GM19193 (cell line): Measurements from ENCODE around the gene GORAB.

Experiments used
- POLR2A ChIP-seq: IDR thresholded peaks from 4 replicates; pipeline ENCODE4 v1.6.1; 2011; ENCODE audit not compliant: insufficient read depth, insufficient read length; ENCODE audit errors: extremely low read depth

The GORAB gene

DNA sequence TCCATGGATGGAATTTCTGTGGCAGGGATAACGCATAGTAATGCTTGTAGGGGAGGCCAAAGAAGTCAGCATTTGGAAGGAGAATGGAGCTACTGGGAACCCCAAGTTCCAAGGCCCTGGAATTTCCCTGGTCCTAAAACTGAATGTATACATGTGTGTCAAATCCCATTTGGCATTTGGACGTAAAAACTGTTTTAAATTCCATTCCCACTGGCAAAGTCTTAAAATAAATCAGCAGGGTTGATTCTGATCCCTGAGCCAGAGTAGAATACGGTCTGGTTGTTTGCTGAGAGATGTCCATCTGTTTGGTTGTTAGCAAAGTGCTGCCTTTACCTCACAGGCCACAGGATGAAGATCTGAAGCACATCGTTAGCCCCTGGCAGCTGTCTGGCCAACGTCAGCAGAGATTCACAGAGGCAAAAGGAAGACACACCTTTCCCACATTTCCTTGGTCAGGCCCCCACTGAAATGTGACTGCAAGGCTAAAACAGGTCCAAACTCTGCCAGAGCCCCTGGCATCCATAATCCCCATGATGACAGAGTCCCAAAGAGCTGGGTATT lies 62.2 kb downstream of the GORAB start:
- TF ChIP-seq POLR2A: no peak

DNA sequence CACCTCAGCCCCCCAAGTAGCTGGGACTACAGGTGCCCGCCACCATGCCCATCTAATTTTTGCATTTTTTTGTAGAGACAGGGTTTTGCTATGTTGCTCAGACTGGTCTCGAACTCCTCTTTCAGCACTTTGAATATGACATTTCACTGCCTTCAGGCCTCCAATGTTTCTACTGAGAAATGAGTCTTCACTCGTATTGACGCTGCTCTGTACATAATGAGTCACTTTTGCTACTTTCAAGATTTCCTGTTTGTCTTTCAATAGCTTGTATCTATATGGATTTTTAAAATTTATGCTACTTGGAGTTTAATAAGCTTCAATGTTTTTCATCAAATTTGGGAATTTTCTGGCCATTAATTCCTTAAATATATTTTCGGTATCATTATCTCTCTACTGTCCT lies 64.7 kb downstream of the GORAB start:
- no peak for TF ChIP-seq POLR2A

DNA sequence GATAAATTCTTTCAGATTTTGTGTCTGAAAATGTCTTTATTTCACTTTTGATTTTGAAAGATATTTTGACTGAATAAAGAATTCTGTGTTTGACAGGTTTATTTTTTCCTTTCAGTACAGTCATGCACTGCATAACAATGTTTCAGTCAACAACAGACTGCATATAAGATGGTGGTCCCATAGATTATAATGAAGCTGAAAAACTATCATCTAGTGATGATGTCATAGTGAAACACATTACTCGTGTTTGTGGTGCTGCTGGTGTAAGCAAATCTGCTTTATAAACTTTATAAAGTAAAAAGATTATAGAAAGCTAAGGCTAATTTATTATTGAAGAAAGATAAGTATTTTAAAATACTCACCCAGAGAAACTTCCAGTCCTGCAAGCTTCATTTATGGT lies 66.7 kb downstream of the GORAB start:
- no peak for TF ChIP-seq POLR2A

DNA sequence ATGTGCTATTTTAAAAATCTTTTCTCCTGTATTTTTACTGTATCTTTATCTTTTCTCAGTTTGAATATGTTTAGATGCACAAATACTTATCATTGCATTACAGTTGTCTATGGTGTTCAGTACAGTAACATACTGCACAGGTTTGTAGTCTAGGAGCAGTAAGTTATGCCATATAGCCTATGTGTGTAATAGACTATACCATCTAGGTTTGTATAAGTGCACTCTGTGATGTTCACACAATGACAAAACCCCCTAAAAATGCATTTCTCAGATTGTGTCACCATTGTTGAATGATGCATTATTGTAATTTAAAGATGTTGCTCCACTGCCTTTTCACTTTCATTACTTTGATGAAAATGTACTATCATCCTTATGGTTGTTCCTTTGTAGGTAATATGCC lies 67.1 kb downstream of the GORAB start:
- no peak for TF ChIP-seq POLR2A

DNA sequence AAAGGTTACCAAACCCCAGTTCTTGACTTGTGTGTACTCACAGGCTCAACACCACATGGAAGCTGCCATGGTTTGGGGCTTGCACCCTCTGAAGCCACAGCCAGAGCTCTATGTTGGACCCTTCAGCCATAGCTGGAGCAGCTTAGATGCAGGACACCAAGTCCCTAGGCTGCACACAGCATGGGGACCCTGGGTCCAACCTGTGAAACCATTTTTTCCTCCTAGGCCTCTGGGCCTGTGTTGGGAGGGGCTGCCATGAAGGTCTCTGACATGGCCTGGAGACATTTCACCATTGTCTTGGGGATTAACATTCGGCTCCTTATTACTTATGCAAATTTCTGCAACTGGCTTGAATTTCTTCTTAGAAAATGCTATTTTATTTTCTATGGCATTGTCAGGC lies 69.9 kb downstream of the GORAB start:
- TF ChIP-seq POLR2A: no peak
